ENCODE measurements around the gene DAZAP1.

DAZAP1 gene

GRCh38 chr19:1421958-1422305 lies 14.5 kb downstream of the DAZAP1 start:
- Mint-ChIP-seq H3K9me3 (no peaks in the 10 kb centered on the region), H3K27ac (peak overlapping the region in 1 of 3 experiments; percentile 80)
- TF ChIP-seq CTCF (IDR thresholded peaks at IDR 0.05; ENCODE audit: unreplicated experiment in 3 of 3): no peak

DNA sequence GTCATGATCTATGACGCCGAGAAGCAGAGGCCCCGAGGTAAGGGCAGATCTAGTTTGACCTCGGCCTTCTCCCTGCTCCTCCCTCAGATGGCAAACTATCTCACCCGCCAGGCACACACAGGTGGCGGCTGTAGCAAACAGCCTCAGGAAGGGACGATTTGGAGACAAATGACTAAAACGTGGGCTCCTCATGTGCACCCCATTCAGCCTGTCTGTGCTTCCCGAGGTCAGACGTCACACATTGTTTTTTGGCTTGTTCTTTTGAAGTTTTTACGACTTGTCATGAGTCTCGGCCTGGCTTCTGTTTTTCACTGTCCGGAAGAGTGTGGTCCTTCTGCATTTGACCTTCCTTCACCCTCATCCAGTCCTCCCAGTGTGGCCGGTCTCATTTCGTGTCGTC lies 15.0 kb downstream of the DAZAP1 start:
- peak overlapping the region in 2 of 3 experiments; percentile 60 to 80 for H3K27ac Mint-ChIP-seq
- H3K4me1 Mint-ChIP-seq: peaks cover 62% of the 10 kb centered on the region
- H3K9me3 Mint-ChIP-seq: no peaks in the 10 kb centered on the region
- peaks cover 54% of the 10 kb centered on the region for H3K36me3 Mint-ChIP-seq (ENCODE audit: low read depth)
- no peaks in the 10 kb centered on the region for H3K27me3 Mint-ChIP-seq (ENCODE audit: low read depth)
- H3K4me3 Mint-ChIP-seq: peak overlapping the region in 1 of 3 experiments; percentile 42
- TF ChIP-seq CTCF (IDR thresholded peaks at IDR 0.05; ENCODE audit: unreplicated experiment in 3 of 3): no peak

More at GRCh38 chr19:1421958-1422305, 14.5 kb downstream of the DAZAP1 start:
- Mint-ChIP-seq H3K4me3 (no peak overlapping the region), H3K27me3 (ENCODE audit: low read depth) (no peaks in the 10 kb centered on the region), H3K4me1 (peaks cover 67% of the 10 kb centered on the region), H3K36me3 (ENCODE audit: low read depth) (peaks cover 56% of the 10 kb centered on the region)

DNA sequence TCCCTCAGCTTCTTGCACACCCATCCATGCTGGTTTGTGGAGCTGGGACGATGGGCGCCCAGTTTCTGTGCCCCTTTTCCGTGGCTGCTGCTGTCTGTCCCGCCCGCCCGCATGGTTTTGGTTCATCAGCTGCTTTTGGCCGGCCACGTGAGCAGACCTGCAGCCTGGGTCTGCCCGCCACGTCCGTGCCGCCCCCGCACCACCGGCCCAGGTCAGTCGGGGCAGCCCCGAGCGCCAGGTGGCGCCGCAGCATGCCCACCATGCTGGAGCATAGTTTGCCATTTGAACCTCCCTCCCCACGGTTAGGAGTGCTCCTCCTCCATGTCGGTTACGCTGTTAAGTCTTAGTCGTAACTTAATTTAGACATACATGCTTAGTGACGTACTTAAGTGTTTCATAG lies 15.6 kb downstream of the DAZAP1 start:
- no peaks in the 10 kb centered on the region for H3K27me3 Mint-ChIP-seq (ENCODE audit: low read depth)
- peaks cover 49% of the 10 kb centered on the region for H3K36me3 Mint-ChIP-seq (ENCODE audit: low read depth)
- H3K27ac Mint-ChIP-seq: peak overlapping the region; percentile 49 to 80 (median 69)
- peak overlapping the region; percentile 4 to 51 (median 42) for H3K4me3 Mint-ChIP-seq
- H3K4me1 Mint-ChIP-seq: peaks cover 56% of the 10 kb centered on the region
- TF ChIP-seq CTCF (IDR thresholded peaks at IDR 0.05; ENCODE audit: unreplicated experiment in 3 of 3): no peak
- H3K9me3 Mint-ChIP-seq: no peaks in the 10 kb centered on the region

DNA sequence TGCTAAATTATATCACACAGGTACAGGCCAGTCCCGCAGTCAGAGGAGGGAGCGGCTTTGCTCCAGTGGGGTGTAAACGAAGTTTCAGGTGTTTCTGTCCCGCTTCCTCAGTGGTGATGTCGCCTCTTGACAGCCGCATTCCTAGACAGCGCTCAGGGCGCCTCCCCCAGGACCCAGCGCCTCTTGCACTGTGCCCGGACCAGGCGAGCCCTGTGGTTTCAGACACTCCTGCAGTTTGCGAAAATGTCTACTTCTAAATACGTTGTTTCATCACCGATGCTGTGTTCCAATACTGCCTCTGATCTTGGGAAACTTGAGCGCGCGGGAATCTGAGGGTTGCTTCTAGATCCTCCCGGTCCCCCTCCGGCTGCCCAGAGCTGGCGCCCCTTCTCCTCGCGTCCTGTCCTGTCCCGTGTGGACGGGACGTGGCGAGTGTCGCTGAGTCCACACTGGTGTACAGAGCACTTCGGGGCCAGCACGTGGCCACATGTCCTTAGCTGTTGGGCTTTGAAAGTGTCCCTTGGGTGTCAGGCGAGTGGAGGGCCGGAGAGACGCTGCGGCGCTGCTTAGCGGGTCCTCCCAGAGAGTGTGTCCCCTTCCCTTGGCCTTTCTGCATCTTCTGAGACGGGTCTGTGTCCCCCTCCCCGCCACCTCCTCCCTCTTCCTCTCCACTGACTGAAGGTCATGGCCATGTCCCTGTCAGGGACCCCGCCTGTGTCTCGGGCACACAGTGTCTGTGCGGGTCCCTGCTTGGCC lies 16.2 kb downstream of the DAZAP1 start:
- peak overlapping the region; percentile 4 to 51 (median 42) for H3K4me3 Mint-ChIP-seq
- peak overlapping the region; percentile 49 to 80 (median 69) for H3K27ac Mint-ChIP-seq
- H3K4me1 Mint-ChIP-seq: peaks cover 51% of the 10 kb centered on the region
- no peak for TF ChIP-seq CTCF (IDR thresholded peaks at IDR 0.05; ENCODE audit: unreplicated experiment in 3 of 3)
- no peaks in the 10 kb centered on the region for H3K9me3 Mint-ChIP-seq
- peaks cover 47% of the 10 kb centered on the region for H3K36me3 Mint-ChIP-seq (ENCODE audit: low read depth)
- no peaks in the 10 kb centered on the region for H3K27me3 Mint-ChIP-seq (ENCODE audit: low read depth)

DNA sequence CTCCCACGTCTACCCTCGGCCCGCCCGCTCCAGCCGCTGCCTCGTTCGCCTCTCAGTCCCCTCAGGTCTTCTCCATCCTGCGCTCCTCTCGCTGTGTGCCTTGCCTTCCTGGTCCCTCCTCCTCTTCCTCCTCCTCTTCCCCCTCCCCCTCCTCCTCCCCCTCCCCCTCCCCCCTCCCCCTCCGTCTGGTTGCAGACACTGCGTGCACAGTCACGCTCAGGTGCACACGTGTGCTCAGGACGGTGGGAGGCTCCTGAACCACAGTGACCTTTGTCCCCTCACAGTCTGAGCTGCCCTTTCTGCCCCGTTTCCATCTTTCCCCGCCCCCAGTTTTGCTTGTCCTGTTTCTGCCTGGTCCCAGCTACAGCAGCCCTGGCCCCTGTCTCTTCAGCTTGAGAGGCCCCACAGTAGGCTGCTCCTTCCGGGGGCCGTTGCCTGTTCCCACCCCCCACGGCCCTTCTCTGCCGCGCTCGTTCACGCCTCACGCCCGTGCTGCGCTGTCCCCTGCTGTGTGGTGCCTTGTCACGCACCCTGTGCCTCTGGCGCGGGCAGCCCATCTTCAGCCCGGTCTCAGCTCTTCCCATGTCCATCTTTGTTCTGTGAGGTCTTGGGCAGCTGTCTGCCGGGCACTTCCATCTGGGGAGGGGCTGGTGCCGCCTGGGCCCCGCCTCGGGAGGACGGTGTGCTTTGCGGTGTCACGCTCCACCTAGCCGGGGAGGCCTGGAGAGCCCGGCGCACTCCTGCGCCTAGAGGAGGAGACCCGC lies 17.0 kb downstream of the DAZAP1 start:
- Mint-ChIP-seq H3K9me3 (no peaks in the 10 kb centered on the region), H3K27ac (peak overlapping the region; percentile 46 to 87 (median 80)), H3K36me3 (ENCODE audit: low read depth) (peaks cover 44% of the 10 kb centered on the region), H3K4me1 (peaks cover 47% of the 10 kb centered on the region), H3K4me3 (peak overlapping the region in 2 of 3 experiments; percentile 32 to 64), H3K27me3 (ENCODE audit: low read depth) (no peaks in the 10 kb centered on the region)
- TF ChIP-seq CTCF (IDR thresholded peaks at IDR 0.05; ENCODE audit: unreplicated experiment in 3 of 3): no peak
